GM18526 (cell line): ENCODE data around the gene NDUFB10.

Source experiments
- POLR2A ChIP-seq: IDR thresholded peaks from 3 replicates; pipeline ENCODE4 v1.6.1; 2011; ENCODE audit not compliant: insufficient read length; ENCODE audit errors: extremely low read depth

Gene NDUFB10

GRCh38 chr16:1958715-1959268 lies 546 bp upstream of the NDUFB10 start:
- TF ChIP-seq POLR2A, result no peak

- peak; percentile 61 for TF ChIP-seq POLR2A
Observed at GRCh38 chr16:1960665-1961630, 1.6 kb downstream of the NDUFB10 start.

GRCh38 chr16:1961651-1962067 lies 2.3 kb downstream of the NDUFB10 start:
- TF ChIP-seq POLR2A, result no peak

GRCh38 chr16:1963806-1964505 lies 4.6 kb downstream of the NDUFB10 start:
- TF ChIP-seq POLR2A, result peak; percentile 25

GRCh38 chr16:1964506-1965395 lies 5.4 kb downstream of the NDUFB10 start, which contains the start of gene RPS2:
RPS2 (minus strand) TSS chr16:1964826; CDS start chr16:1964625, 201 bp downstream.
- peak; percentile 100 for TF ChIP-seq POLR2A

GRCh38 chr16:1965396-1966001 lies 6.2 kb downstream of the NDUFB10 start:
- no peak for TF ChIP-seq POLR2A

- no peak for TF ChIP-seq POLR2A
Observed at GRCh38 chr16:1966460-1966859, 7.1 kb downstream of the NDUFB10 start, which contains the start of gene RNF151. RNF151 (plus strand) TSS chr16:1966856; CDS start chr16:1966882, 26 bp downstream.

- no peak for TF ChIP-seq POLR2A
Observed at GRCh38 chr16:1968146-1968953, 9.0 kb downstream of the NDUFB10 start.

- TF ChIP-seq POLR2A, result peak; percentile 95
Observed at GRCh38 chr16:1971796-1972489, 12.6 kb downstream of the NDUFB10 start, which contains the start of gene TBL3. TBL3 (plus strand) TSS chr16:1972053; CDS start chr16:1972165, 112 bp downstream.

- no peak for TF ChIP-seq POLR2A
Observed at GRCh38 chr16:1972490-1972877, 13.1 kb downstream of the NDUFB10 start.

GRCh38 chr16:1973461-1974156 lies 14.3 kb downstream of the NDUFB10 start:
- TF ChIP-seq POLR2A, result no peak
